ENCODE measurements around the gene PARD3B. TPM values are rescaled to one million over a fixed set of nuclear protein-coding genes. Genes with fewer than 3 reads are reported as not detected.

Gene PARD3B
- total and polyA plus RNA-seq, 2 experiments from 2014 or later, result 4.3 to 8.5 TPM

- Histone ChIP-seq H3K9me3 (ENCODE audit: low read depth) (no peaks in the 10 kb centered on the region), H3K36me3 (no peaks in the 10 kb centered on the region), H3K27me3 (no peaks in the 10 kb centered on the region), H3K4me3 (no peak overlapping the region), H3K27ac (no peak overlapping the region), H3K4me1 (ENCODE audit: low read depth) (no peaks in the 10 kb centered on the region)
- no peak for TF ChIP-seq CTCF (IDR thresholded peaks at IDR 0.05; ENCODE audit: low read depth, low read length)
- no peak for DNase-seq (ENCODE audit: low read depth in 1 of 2, low spot score in 1 of 2)
These were observed 236.7 kb downstream of the PARD3B start for GRCh38 chr2:204781941-204782340.

- no peaks in the 10 kb centered on the region for H3K27me3 ChIP-seq
- H3K9me3 ChIP-seq (ENCODE audit: low read depth), result no peaks in the 10 kb centered on the region
- H3K4me1 ChIP-seq (ENCODE audit: low read depth), result no peaks in the 10 kb centered on the region
- H3K4me3 ChIP-seq, result no peak overlapping the region
- no peak overlapping the region for H3K27ac ChIP-seq
- DNase-seq (ENCODE audit: low read depth in 1 of 2, low spot score in 1 of 2), result no peak
- no peak for TF ChIP-seq CTCF (IDR thresholded peaks at IDR 0.05; ENCODE audit: low read depth, low read length)
- H3K36me3 ChIP-seq, result no peaks in the 10 kb centered on the region
These were observed 244.8 kb downstream of the PARD3B start for GRCh38 chr2:204790076-204790475.

GRCh38 chr2:204791230-204791629 lies 246.0 kb downstream of the PARD3B start:
- no peaks in the 10 kb centered on the region for H3K4me1 ChIP-seq (ENCODE audit: low read depth)
- H3K27ac ChIP-seq, result no peak overlapping the region
- H3K27me3 ChIP-seq, result no peaks in the 10 kb centered on the region
- no peak for DNase-seq (ENCODE audit: low read depth in 1 of 2, low spot score in 1 of 2)
- no peaks in the 10 kb centered on the region for H3K9me3 ChIP-seq (ENCODE audit: low read depth)
- TF ChIP-seq CTCF (IDR thresholded peaks at IDR 0.05; ENCODE audit: low read depth, low read length), result no peak
- H3K36me3 ChIP-seq, result no peaks in the 10 kb centered on the region
- no peak overlapping the region for H3K4me3 ChIP-seq

DNA sequence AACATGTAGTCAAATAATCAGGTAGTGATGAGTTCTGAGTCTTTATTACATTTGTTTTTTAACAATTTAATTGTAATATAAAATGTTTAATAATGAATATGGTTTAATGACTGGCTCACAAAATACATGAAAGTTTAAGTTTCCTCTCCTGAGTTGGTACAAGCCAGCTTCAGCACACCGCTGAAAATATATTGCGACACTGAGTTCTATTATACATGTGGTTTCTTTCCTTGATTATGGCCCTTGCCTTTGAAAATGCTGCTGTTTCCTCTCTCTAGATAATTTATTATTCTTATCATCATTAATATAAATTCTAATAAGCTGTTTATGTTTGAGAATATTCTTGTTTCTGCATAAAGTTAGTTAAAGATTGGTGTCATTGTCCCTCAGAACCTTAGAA lies 249.3 kb downstream of the PARD3B start:
- no peak overlapping the region for H3K27ac ChIP-seq
- TF ChIP-seq CTCF (IDR thresholded peaks at IDR 0.05; ENCODE audit: low read depth, low read length), result no peak
- no peak overlapping the region for H3K4me3 ChIP-seq
- no peaks in the 10 kb centered on the region for H3K27me3 ChIP-seq
- no peaks in the 10 kb centered on the region for H3K36me3 ChIP-seq
- H3K9me3 ChIP-seq (ENCODE audit: low read depth), result no peaks in the 10 kb centered on the region
- DNase-seq (ENCODE audit: low read depth in 1 of 2, low spot score in 1 of 2), result peak in 1 of 2 donors; percentile 21
- no peaks in the 10 kb centered on the region for H3K4me1 ChIP-seq (ENCODE audit: low read depth)

GRCh38 chr2:204795156-204795555 lies 249.9 kb downstream of the PARD3B start:
- H3K4me1 ChIP-seq (ENCODE audit: low read depth), result no peaks in the 10 kb centered on the region
- no peak for TF ChIP-seq CTCF (IDR thresholded peaks at IDR 0.05; ENCODE audit: low read depth, low read length)
- H3K36me3 ChIP-seq, result no peaks in the 10 kb centered on the region
- no peak overlapping the region for H3K27ac ChIP-seq
- no peaks in the 10 kb centered on the region for H3K9me3 ChIP-seq (ENCODE audit: low read depth)
- no peaks in the 10 kb centered on the region for H3K27me3 ChIP-seq
- DNase-seq (ENCODE audit: low read depth in 1 of 2, low spot score in 1 of 2), result peak in 1 of 2 donors; percentile 14
- no peak overlapping the region for H3K4me3 ChIP-seq

DNA sequence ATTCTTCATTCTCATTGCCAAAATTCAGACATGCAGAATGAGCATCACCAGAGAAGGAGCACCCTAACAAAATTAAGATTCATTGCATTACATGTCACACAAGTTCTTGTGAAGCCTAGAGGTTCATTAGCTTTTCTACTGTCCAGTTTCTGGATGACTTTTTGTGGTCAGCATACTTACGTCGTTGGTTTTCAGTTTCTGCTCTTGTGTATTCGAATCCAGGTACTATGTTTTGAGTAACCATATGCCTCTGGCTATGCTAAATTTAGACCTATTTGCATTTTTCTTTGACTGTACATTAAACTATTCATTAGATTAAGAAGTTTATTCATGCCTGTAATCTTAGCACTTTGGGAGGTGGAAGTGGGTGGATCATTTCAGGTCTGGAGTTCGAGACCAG lies 251.3 kb downstream of the PARD3B start:
- no peak for TF ChIP-seq CTCF (IDR thresholded peaks at IDR 0.05; ENCODE audit: low read depth, low read length)
- no peaks in the 10 kb centered on the region for H3K9me3 ChIP-seq (ENCODE audit: low read depth)
- no peak overlapping the region for H3K27ac ChIP-seq
- no peak for DNase-seq (ENCODE audit: low read depth in 1 of 2, low spot score in 1 of 2)
- no peaks in the 10 kb centered on the region for H3K36me3 ChIP-seq
- H3K4me3 ChIP-seq, result no peak overlapping the region
- H3K27me3 ChIP-seq, result no peaks in the 10 kb centered on the region
- no peaks in the 10 kb centered on the region for H3K4me1 ChIP-seq (ENCODE audit: low read depth)
